ENCODE measurements around the gene ESRRA. TPM values are rescaled to one million over a fixed set of nuclear protein-coding genes. Genes with fewer than 3 reads are reported as not detected.

Gene ESRRA
- total RNA-seq, 5 donors from 2014 or later (not counting 1 experiment from before 2014, with no cell fraction given), result 20.2 to 43.1 (median 39.7) TPM

Other genes starting within 250 kb of the ESRRA start
- gene MACROD1, start 139.4 kb upstream of the ESRRA start, total RNA-seq, result 10 to 100 TPM in 3 of 5 donors, 1 to 10 TPM in 2; 6.0 to 14.8 (median 10.4) TPM
- gene STIP1, start 119.4 kb upstream of the ESRRA start, total RNA-seq, result 100 to 1,000 TPM in 3 of 5 donors, 10 to 100 TPM in 2; 61.1 to 133 (median 107) TPM
- gene FERMT3, start 98.8 kb upstream of the ESRRA start, total RNA-seq, result 100 to 1,000 TPM; 115 to 184 (median 161) TPM
- gene TRPT1, start 79.3 kb upstream of the ESRRA start, total RNA-seq, result 10 to 100 TPM; 16.1 to 48.3 (median 40.2) TPM
- gene NUDT22, start 79.2 kb upstream of the ESRRA start, total RNA-seq, result 100 to 1,000 TPM in 1 of 5 donors, 10 to 100 TPM in 4; 49.7 to 108 (median 97.5) TPM
- 10 to 100 TPM; 46.2 to 64.7 (median 51.4) TPM for gene DNAJC4, start 75.0 kb upstream of the ESRRA start, total RNA-seq
- gene VEGFB, start 70.9 kb upstream of the ESRRA start, total RNA-seq, result 10 to 100 TPM; 47.9 to 80.7 (median 76.0) TPM
- 10 to 100 TPM; 17.9 to 53.0 (median 42.9) TPM for gene FKBP2, start 64.4 kb upstream of the ESRRA start, total RNA-seq
- 100 to 1,000 TPM in 1 of 5 donors, 10 to 100 TPM in 4; 31.2 to 143 (median 88.1) TPM for gene PPP1R14B, start 58.6 kb upstream of the ESRRA start, total RNA-seq
- gene PLCB3, start 54.0 kb upstream of the ESRRA start, total RNA-seq, result 10 to 100 TPM in 3 of 5 donors, 1 to 10 TPM in 2; 3.6 to 14.9 (median 11.2) TPM
- 10 to 100 TPM; 17.5 to 37.7 (median 29.1) TPM for gene BAD, start 20.9 kb upstream of the ESRRA start, total RNA-seq
- gene GPR137, start 19.7 kb upstream of the ESRRA start, total RNA-seq, result 10 to 100 TPM; 31.0 to 39.8 (median 34.2) TPM
- under 1 TPM in 3 of 5 donors, not detected in 2; 0.22 to 0.35 (median 0.33) TPM for gene KCNK4, start 14.2 kb upstream of the ESRRA start, total RNA-seq
- gene CATSPERZ, start 5.2 kb upstream of the ESRRA start, total RNA-seq, result under 1 TPM in 1 of 5 donors, not detected in 4; 0.40 TPM
- gene TRMT112, start 12.0 kb downstream of the ESRRA start, total RNA-seq, result 100 to 1,000 TPM; 104 to 177 (median 151) TPM
- 10 to 100 TPM; 35.8 to 86.7 (median 71.7) TPM for gene PRDX5, start 12.6 kb downstream of the ESRRA start, total RNA-seq
- 100 to 1,000 TPM; 132 to 144 (median 133) TPM for gene CCDC88B, start 34.7 kb downstream of the ESRRA start, total RNA-seq
- gene RPS6KA4, start 53.6 kb downstream of the ESRRA start, total RNA-seq, result 10 to 100 TPM; 16.5 to 48.7 (median 43.7) TPM

Data from T-cell (primary cell).